HG02973 (cell line): ENCODE results near the gene RTP5.
A peak's percentile ranks its signal among the peaks of the same experiment; 100 is the strongest.
"Not testable (repeated sequence)": the region's sequence is repeated elsewhere in the genome, so short reads cannot be mapped to it uniquely, and the experiment has no call there.

Experiments
- ATAC-seq: cut with Tn5 transposase; IDR thresholded peaks from one replicate; pipeline ENCODE4 v1.9.1; 2021; ENCODE audit warnings: moderate library complexity; ENCODE audit not compliant: unreplicated experiment

The RTP5 gene

GRCh38 chr2:241870081-241870541 is 582 bp downstream of the RTP5 start:
- no peak for ATAC-seq

DNA sequence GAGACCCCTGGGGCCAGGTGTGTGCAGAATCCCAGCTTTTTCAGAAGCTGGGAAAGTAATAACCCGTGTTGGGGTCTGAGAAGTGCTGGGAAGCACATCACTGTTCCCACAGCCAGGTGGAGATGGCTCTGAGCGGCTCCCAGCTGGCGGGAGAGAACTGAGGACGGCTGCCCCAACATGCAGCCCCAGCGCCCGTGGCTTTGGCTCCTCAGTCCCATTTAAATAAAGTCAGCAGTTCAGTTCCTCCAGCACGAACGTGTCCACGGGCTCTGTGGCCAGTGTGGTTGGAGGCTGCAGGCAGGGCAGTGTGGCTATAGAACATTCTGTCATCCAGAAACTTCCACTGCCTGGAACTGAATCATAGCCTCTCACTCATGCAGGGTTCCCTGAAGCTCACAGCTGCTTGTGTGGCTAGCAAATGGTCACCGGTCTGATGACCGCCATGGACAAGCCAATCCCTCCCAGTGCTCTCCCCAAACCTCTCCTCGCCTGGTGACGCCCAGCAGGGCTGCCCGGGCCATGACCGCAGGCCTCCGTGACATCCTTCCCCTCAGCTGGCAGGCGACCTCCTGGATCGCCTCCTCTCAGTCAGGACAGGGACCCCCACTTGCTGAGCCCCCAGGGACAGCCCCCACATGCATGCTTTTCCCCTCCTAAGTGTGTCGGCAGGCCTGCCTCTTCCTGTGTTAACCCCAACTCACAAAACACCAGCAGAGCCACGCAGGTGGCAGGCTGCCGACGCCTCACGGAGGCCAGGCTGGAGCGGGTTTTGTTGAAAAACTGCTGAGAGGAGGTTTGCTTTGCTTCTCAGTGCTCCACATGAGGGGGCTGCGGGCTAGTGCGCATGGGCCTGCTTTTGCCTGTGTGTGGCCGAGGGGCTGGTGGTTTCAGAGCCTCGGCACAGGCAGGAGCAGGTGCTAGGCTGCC is 1.3 kb downstream of the RTP5 start:
- no peak for ATAC-seq

GRCh38 chr2:241871538-241872312 is 2.2 kb downstream of the RTP5 start:
- no peak for ATAC-seq

- no peak for ATAC-seq
These were observed 2.7 kb downstream of the RTP5 start for GRCh38 chr2:241872313-241872642.

DNA sequence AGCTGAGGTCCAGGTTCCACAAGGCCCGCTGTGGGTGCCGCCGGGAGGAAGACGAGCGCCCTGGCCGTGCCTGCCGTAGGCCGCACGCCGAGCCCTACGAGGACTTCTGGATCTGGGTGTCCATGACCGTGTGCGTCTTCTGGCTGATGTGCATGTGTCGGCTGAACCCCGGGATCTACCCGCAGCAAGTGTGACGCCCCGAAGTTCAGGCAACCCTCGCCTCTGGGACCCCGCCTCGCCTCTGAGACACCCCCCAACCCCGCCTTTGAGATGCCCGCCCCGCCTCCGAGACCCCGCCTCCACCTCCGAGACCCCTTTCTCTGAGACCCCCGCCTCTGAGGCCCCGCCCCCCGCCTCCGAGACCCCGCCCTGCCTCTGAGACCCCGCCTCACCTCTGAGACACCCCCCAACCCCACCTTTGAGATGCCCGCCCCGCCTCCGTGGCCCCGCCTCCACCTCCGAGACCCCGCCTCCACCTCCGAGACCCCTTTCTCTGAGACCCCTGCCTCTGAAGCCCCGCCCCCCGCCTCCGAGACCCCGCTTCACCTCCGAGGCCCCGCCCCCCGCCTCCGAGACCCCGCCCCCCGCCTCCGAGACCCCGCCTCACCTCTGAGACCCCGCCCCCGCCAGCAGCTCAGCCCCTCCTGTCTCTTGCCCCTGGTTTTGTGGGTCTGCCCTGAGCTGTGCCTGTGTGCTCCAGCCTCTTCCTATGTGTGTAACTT is 3.7 kb downstream of the RTP5 start:
- ATAC-seq, result no peak

- ATAC-seq, result no peak
These were observed 4.2 kb downstream of the RTP5 start for GRCh38 chr2:241873803-241874110.

- ATAC-seq, result no peak
These were observed 4.9 kb downstream of the RTP5 start for GRCh38 chr2:241874277-241874925.

GRCh38 chr2:241875754-241876527 is 6.4 kb downstream of the RTP5 start:
- not testable (repeated sequence) for ATAC-seq

- no peak for ATAC-seq
These were observed 7.1 kb downstream of the RTP5 start for GRCh38 chr2:241876528-241877196.

GRCh38 chr2:241877197-241877685 is 7.7 kb downstream of the RTP5 start:
- ATAC-seq, result no peak

- ATAC-seq, result no peak
These were observed 8.8 kb downstream of the RTP5 start for GRCh38 chr2:241877989-241878970.

DNA sequence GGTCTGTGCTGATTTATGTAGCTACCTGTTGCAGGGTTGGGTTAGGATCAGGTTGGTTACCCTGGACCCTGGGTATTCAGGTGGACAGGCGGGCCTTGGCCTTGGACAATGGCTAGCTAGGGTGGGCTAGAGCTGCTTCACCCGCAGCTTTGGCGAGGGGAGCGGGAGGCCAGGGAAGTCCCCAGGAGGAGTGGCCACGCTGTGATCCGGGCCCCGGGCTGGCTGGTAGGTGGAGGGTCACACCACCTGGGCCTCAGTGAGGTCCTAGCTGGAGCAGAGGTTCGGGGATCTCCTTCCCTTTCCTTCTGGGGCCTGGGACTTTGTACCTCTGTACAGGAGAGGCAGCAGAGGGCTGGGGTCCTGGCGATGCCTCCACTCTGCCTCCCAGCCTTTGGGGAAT is 9.8 kb downstream of the RTP5 start:
- no peak for ATAC-seq

- no peak for ATAC-seq
These were observed 11.0 kb downstream of the RTP5 start for GRCh38 chr2:241880311-241881073.

GRCh38 chr2:241882091-241882625 is 12.6 kb downstream of the RTP5 start:
- peak; percentile 55 for ATAC-seq

- ATAC-seq, result no peak
These were observed 15.4 kb downstream of the RTP5 start for GRCh38 chr2:241884951-241885290.

GRCh38 chr2:241885291-241885945 is 15.9 kb downstream of the RTP5 start:
- no peak for ATAC-seq
